Measurements from ENCODE around the gene CRADD.
A peak's percentile ranks its signal among the peaks of the same experiment; 100 is the strongest.
"Not testable (repeated sequence)": the region's sequence is repeated elsewhere in the genome, so short reads cannot be mapped to it uniquely, and the experiment has no call there.

The CRADD gene

GRCh38 chr12:93677195-93678064 lies at the start of gene CRADD:
Gene CRADD (plus strand): TSS chr12:93677375.
- DNase-seq (ENCODE audit: low spot score) (peak; percentile 62), FAIRE-seq (no peak)

GRCh38 chr12:93632383-93632782 lies 44.8 kb upstream of the CRADD start:
- FAIRE-seq: no peak
- no peak for DNase-seq (ENCODE audit: low spot score)

GRCh38 chr12:93634416-93634815 lies 42.8 kb upstream of the CRADD start:
- FAIRE-seq (no peak), DNase-seq (ENCODE audit: low spot score) (no peak)

GRCh38 chr12:93636708-93637107 lies 40.5 kb upstream of the CRADD start:
- DNase-seq (ENCODE audit: low spot score) (no peak), FAIRE-seq (no peak)

GRCh38 chr12:93638095-93638494 lies 39.1 kb upstream of the CRADD start:
- FAIRE-seq (no peak), DNase-seq (ENCODE audit: low spot score) (no peak)

- FAIRE-seq (no peak), DNase-seq (ENCODE audit: low spot score) (no peak)
Observed at GRCh38 chr12:93638954-93639353, 38.2 kb upstream of the CRADD start.

GRCh38 chr12:93639406-93639805 lies 37.8 kb upstream of the CRADD start:
- DNase-seq (ENCODE audit: low spot score): no peak
- FAIRE-seq: no peak

GRCh38 chr12:93641380-93641779 lies 35.8 kb upstream of the CRADD start:
- DNase-seq (ENCODE audit: low spot score); FAIRE-seq: not testable (repeated sequence)

- DNase-seq (ENCODE audit: low spot score): no peak
- no peak for FAIRE-seq
Observed at GRCh38 chr12:93642751-93643150, 34.4 kb upstream of the CRADD start.

- DNase-seq (ENCODE audit: low spot score) (no peak), FAIRE-seq (no peak)
Observed at GRCh38 chr12:93645702-93646101, 31.5 kb upstream of the CRADD start.

GRCh38 chr12:93650626-93651025 lies 26.5 kb upstream of the CRADD start:
- no peak for FAIRE-seq
- DNase-seq (ENCODE audit: low spot score): no peak

GRCh38 chr12:93653079-93653478 lies 24.1 kb upstream of the CRADD start:
- no peak for FAIRE-seq
- no peak for DNase-seq (ENCODE audit: low spot score)

GRCh38 chr12:93653712-93654111 lies 23.5 kb upstream of the CRADD start:
- FAIRE-seq (no peak), DNase-seq (ENCODE audit: low spot score) (no peak)

GRCh38 chr12:93654421-93654820 lies 22.8 kb upstream of the CRADD start:
- no peak for FAIRE-seq
- no peak for DNase-seq (ENCODE audit: low spot score)

GRCh38 chr12:93657071-93657470 lies 20.1 kb upstream of the CRADD start:
- DNase-seq (ENCODE audit: low spot score) (no peak), FAIRE-seq (no peak)

GRCh38 chr12:93661021-93661420 lies 16.2 kb upstream of the CRADD start:
- FAIRE-seq: no peak
- no peak for DNase-seq (ENCODE audit: low spot score)

GRCh38 chr12:93663006-93663728 lies 14.0 kb upstream of the CRADD start:
- no peak for DNase-seq (ENCODE audit: low spot score)
- no peak for FAIRE-seq

GRCh38 chr12:93663729-93664084 lies 13.5 kb upstream of the CRADD start:
- FAIRE-seq: no peak

GRCh38 chr12:93664573-93665138 lies 12.5 kb upstream of the CRADD start:
- FAIRE-seq (no peak), DNase-seq (ENCODE audit: low spot score) (no peak)

More at GRCh38 chr12:93663729-93664084, 13.5 kb upstream of the CRADD start:
- no peak for DNase-seq (ENCODE audit: low spot score)

GRCh38 chr12:93667672-93668071 lies 9.5 kb upstream of the CRADD start:
- DNase-seq (ENCODE audit: low spot score): no peak
- no peak for FAIRE-seq

- FAIRE-seq: no peak
- no peak for DNase-seq (ENCODE audit: low spot score)
Observed at GRCh38 chr12:93668919-93669418, 8.2 kb upstream of the CRADD start.

GRCh38 chr12:93669452-93669851 lies 7.7 kb upstream of the CRADD start:
- DNase-seq (ENCODE audit: low spot score) (no peak), FAIRE-seq (no peak)

Data from RCC 7860 (cell line).